ENCODE measurements around the gene UNC13D.

Gene UNC13D

DNA sequence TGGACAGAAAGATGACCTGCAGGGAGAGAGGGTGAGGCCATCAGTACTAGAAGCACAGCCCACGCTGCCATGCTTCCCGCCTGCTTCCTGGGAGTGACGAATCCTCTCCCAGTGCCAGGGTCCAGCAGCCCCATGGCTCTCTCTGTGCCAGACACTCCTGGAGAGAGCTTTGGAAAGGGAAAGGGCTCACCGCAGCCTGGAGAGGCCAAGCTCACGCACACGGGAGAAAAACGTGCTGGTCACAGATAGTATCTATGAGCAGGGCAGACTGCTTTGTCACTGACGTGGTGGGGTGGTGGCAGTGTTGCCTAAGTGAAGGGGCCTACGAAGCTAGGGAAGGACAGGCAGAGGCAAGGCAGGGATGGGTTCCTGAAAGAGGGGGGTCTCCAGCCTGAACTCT is 5.5 kb upstream of the UNC13D start:
- DNase-seq, result no peak

DNA sequence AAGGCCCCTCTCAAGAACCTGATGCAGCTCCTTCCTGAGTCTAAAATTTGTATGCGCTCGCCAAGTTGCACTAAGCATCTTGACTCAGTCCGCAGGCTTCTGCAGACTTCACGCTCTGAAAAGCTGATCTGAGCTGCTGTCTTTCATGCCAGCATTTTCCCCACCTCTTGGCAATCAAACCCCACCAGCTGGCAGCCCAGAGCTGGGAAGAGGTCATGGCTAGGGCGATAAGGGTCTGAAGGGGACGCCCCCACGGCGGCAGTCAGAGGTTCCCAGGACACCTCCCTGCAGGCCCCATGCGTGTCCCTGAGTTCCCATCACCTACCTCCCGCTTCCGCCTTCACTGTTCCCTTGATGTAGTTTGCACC is 5.1 kb upstream of the UNC13D start:
- DNase-seq, result no peak

DNA sequence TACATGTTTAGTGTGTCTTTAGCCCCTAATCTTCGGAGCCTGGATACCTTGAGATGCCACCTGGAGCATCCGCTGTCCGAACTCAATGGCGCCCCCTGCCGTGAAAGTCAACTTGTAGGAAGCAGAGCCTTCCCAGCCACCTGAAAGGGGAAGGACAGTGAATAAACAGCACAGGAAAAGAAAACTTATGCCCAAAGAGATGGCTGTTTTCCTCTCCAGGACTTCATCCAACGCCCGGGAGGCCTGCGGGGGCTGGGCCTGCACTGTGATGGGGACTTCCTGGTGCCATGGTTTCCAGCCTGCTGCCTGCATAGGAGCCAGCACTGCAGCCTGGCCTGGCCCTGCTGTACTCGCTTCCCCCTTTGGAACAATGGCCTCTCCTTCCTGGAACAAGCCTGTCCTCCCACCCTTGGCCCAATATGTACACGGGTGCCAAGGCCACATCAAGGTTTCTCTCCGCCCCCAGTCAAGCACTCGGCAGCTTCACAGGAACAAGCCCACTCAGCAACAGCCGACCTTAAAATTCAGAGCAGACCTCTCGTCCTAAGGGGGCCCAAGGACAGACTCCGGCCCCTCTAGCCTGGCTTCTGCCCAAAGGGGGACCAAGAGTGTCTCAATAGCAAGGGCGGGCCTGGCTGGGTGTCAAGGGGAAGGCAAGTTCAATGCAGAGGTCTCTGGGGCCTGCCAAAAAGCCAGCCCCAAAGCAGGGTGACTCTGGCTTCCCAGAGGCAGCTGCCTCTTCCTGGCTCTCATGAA is 4.5 kb upstream of the UNC13D start:
- DNase-seq, result no peak

DNA sequence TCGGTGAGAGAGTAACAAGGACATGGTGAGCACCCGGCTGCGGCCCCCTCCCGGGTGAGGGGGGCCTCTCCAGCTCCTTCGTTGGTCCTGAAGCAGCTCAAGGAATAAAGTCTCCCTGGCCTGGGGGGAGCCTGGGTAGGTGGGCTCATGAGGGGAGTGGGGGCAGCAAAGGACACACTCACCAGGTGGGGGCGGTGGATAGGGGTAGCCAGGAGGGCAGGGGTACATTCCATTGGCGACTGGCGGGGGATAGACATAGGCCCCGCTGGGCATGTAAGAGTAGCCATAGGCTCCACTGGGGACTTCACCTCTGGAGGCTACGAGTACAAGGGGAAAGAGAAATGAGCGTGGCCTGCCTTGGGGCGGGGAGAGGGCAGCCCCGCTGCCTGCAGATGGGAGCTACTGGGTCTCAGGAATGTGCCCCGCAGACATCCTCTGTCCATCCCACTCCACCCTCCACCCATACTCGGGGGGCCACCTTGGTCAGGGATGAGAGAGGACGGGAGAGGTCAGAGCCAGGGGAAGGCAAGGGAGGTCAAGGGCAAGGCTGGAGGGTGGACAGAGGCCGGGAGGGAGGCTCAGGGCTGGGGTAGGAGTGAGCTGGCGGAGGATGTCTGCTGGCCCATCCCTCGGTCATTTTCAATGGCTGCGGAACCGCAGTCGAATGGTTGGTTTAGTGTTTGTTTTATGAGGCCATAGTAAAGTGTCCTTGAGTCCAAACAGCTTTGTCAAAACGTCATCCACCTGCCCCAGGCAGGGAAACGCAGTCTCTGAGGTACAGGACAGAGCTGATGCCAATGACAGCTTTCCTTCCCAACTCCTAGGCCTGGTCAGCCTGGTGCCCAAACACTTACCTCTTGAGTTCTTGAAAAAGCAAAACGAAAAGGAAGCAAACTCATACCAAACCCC is 3.7 kb upstream of the UNC13D start:
- DNase-seq, result no peak

DNA sequence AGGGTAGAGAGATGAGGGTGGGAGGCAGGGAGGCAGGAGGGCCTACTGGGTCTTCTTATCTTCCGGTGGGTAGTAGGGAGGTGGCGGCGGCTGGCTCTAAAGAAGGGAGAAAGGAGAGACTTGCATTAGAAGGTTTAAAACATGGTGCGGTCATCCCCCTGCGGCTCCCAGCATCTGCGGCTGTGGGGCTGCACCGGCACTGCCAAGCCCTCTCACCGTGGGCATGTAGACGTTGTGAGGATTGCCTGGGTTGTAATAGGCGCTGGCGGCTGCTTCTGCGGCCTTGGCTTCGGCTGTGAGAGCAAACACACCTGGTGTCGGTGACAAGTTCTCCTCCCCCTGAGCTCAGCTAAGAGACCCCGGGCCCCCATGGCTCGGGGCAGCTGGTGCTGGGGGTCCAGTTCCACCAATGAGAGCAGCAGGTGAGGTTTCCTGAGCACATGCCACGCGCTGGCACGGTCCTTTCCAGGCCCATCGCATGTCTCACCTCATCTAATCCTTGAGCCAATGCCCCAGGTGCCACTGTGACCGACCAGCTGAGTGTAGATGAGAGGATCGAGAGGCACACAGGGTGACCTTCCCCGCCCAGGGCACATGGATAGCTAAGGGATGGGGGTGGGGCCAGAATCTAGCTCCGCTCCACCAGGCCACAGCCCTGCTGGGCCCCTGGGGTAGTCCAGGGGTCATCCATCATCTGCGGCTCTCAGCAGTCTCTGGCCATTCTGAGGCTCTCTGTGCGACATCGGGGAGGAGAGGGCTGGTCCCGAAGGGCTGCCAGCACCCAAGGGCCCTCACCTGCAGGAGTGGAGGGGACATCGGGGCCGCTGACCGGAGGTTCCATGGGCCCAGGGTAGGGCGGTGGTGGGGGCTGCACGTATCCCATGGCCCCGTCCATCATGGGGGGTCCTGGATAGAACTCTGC is 2.7 kb upstream of the UNC13D start:
- DNase-seq, result no peak

DNA sequence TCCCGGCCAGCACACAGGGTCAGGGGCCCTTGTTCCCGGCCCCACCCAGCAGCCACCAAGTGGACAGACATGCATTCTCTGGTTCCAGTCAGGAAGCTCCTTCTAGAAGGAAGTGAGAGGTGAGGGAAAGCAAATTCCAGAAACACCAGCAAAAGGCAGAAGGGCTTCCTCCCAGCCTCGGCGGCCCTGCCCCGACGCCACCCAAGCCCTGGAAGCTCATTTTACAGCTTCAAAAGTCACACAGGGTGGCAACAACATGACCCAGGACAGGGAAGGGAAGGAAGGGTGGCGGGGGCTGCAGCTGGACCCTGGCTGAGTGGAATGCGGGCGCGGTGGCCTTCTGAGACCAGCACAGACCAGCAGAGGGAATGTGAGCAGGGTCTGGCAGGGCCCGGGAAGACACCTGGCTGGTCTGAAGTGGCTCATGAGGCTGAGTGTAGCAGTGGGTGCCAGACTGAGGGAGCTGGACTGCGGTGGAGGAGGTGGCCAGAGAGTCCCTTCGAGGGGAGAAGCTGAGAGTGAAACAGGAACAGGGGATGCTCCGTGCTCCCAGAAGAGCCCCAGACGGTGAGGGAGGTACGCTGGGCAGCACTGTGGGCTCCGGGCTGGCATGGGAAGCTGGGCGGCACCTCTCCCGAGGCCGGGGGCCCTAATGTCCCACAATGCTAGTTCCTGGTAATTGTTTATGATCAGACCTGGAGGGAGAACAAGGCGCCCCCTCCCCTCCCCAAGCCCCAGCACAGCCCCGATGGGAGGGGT is 1.9 kb upstream of the UNC13D start:
- DNase-seq, result no peak

DNA sequence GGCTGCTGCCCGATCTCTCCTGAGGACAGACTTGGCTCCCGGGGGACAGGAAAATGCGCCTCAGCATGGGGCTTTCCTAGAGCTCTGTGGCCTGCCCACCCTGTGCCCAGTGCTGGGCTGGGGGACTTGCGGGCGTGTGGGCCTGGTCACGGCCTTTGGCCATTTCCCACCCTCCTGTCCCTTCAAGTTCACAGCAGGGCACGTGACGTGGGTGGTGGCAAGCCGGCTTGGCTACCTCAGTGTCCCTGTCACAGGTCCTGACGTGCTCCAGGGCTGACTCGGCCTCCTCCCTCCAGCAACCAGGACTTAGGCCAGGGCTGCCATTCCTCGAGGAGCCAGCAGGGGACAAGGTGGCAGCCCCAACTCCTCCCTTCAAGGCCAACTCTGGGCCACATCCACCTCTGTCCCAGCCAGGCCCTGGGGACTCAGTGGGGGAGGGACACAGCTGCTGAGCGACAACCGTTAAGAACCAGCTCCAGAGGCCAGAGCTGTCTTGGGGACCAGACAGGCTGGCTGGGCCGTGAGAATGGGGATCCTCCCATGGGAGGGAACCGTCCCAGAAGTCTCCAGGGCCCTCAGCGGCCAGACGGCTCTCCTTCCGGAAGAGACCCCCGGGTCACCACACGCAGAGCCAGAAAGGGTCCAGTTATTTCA is 981 bp upstream of the UNC13D start:
- no peak for DNase-seq

DNA sequence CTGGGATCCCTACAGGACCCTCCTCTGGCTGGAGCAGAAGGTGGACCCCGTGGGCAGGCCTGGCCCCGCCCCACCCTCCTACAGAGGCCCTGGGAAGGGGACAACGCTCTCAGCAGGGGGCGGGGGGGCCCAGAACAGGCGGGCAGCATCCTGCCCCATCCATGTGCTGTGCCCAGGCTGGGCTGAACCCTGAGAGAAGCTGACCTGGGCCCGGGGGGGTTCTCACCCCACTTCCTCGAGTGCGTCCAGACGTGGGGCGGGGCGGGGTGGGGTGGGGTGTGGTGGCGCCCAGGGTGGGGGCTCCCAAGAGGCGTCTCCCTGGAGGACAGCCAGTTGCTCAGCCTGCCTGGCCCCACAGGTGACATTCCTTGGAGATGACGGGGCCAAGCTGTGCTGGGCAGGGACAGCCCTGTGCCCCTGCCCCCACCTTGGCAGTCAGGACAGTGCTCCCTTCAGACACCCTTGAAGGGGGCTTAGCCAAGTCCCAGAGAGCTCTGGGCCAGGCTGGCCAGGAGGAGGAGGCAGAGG is 390 bp upstream of the UNC13D start:
- no peak for DNase-seq

DNA sequence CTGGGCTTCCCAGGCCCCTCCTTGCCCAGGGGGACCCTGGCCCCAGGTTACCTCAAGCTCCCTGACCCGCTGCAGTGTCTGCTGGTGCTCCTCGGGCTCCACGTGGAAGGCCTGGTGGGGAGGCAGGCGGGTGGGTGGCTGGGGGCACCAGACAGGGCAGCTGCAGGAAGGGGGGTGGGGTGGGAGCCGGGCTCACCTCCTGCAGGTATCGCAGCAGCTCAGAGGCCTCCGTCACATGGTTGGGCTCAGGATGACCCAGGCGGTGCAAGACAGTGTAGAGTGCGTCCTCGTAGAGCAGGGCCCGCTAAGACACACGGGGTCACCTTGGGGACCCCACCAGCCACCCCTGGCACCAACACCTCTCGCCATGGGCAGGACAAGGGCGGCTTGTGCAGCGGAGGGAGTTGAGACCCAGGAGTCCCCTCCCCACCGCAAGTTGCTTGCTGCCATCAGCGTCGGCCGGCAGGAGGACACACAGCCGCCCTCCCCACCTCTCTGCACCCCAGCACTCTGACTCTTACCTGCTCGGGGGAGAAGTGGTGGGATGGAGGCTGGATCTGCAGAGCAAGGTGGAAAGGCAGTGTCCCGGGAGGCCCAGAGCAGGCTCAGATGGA is 1.1 kb downstream of the UNC13D start:
- no peak for DNase-seq

DNA sequence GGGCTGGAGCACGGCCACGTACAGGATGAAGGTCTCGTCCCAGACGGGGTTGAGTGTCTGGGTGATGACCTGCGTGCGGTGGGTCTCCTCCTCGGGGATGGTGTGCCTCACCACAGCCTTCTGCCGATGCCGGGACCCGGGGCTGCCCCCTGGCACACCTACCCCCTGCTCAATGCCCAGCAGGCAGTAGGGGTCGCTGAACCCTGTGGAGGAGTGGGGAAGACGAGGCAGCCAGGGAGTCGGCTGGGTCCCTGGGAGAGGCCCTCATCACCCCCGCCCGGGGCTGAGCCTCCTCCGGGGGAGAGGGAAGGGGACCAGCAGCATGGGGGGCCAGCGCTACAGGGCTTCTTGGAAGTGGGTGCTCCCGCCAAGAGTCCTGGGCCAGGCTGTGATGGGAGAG is 1.8 kb downstream of the UNC13D start:
- DNase-seq, result no peak

DNA sequence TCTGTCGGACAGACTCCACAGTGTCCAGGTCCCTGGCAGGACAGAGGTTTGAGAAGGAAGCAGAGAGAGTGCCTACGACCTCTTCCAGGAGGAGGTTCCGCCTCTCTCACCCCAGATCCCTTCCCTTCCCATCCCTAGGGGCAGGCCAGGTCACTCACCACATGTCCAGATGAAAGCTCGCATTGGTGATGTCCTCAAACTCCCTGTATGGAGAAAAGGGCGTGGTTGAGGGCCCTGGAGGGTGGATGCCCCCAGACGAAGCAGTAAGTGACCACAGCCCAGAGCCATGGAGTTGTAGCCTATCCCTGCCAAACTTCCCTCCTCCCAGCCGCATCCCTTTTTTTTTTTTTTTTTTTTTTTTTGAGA is 3.4 kb downstream of the UNC13D start:
- no peak for DNase-seq

DNA sequence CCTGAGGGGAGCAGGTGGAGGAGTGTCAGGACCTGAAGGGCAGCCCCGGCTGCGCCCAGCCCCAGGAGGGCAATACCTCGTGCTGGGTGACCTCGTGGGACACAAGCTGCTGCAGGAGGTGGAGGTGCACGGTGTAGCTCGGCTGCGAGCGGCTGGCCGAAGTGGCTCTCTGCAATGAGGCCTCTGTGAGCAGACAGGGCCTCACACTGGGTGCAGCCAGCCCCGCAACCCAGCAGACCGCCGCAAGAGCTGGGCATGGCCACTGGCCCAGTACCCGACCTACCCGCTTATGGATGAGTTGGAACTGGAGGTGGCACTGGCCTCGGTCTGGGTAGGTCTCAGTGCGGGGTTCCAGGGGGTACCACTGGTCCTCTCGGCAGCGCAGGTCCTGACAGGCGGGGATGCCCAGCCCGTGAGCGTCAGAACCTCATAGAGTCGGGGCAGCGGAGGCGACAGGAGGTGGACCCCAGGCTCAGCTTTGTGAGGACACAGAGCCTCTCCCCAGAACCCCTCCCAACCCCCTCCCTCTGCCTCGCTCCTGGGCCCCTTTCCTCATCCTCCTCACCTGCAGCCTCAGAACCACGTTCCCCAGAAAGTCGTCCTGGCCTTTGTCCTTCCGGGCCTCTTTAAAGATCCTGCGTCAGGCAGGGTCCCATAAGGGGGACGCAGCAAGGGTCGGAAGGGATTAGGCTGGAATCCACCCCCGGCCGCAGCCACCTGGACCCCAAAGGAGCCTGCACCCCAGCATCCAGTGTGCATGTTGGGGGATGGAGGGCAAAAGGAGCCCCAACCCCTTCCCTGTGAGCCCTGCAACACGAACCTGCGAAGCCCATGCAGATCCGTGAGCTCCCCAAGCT is 4.0 kb downstream of the UNC13D start:
- no peak for DNase-seq

DNA sequence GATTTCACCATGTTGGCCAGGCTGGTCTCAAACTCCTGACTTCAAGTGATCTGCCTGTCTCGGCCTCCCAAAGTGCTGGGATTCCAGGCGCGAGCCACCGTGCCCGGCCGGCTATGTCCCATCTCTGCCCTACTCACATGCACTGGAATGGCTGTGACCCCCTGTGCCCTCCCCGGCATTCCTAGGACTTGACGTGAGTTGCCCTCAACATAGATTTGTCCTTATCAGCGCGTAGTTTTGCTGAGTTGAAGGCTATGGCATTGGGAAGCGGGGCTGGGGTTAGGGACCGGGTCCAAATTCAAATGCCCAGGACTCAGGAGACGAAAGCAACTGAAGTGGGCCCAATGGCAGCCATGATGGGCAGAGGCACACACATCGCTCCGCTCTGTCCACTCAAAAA is 5.8 kb downstream of the UNC13D start:
- no peak for DNase-seq

DNA sequence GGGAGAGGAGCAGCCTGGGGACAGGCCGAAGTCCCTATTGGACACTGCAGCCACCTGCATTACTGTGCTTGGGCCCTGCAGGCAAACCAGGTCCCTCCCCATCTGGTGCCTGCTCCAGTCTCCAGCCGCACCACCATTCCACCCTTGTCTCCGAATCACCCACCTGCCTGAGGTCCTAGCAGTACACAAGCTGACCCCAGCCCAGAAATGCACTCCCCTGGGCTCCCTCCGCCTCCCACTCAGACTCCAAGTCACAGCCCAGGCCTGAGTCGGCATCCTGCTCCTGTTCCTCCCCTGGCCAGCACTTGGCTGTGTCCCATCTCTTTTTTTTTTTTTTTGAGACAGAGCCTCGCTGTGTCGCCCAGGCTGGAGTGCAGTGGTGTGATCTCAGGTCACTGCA is 6.3 kb downstream of the UNC13D start:
- no peak for DNase-seq

DNA sequence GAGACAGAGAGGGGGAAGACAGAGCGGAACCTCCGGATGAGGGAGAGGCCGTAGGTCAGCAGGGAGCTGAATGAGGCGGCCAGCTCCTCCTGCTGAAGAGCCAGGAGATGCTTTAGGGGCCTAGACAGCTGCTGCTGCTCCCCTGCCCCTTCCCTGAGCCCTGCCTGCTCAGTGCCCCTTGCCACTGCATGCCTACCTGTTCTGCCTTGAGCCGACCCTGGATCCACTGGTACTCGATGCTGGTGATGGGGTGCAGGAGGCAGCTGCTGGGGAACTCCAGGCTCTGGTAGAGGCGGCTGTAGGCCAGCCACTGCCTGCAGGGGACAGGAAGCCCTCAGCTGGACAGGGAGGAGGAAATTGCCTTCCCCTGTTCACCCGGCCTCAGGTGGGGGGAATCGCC is 7.6 kb downstream of the UNC13D start:
- DNase-seq, result no peak

DNA sequence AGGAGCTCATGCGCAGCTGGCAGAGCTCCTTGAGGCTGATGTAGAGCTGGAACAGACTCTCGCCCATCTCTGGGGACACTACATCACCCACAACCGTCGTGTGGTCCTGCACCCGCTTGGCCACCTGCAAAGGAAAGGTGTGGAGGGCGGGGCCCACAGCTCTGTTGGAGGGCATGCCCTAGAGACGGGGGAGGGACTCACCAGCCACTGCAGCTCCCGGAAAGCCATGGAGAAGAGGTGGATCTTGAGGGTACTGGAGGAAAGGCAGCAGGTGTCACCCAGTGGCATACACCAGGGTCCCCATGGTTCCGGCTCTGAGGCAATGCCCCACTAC is 8.6 kb downstream of the UNC13D start:
- DNase-seq, result no peak

DNA sequence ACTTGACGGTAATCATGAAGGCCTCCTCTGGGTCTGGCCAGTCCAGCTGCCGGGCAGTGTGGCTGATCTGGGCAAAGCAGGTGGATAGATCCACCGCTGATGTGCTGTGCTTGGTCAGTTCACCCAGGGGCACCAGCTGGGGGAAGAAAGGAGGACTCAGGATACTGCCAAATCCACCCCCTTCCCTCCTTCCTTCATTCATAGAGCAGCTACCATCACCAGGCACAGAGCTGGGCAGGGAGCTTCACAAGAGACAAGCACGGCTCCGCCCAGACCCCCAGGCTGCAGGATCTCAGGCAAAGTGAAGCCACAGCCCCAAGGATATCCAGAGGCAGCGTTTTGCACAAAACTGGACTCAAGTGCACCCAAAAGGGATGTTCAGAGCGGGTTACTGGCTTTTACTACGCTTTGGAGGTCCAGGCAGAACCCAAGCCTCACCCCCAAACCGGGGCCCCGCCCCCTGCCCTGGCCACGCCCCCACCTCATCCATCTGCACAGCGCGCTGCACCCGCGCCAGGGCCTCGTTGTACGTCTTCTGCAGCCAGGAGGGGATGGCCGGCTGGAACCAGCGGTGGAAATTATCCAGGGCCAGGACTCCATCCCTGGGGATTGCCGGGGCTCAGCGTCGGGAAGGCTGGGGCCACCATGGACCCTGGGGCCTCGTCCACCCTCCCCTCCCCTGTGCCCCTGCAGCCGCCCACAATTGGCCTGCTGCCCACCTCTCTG is 9.1 kb downstream of the UNC13D start:
- no peak for DNase-seq

DNA sequence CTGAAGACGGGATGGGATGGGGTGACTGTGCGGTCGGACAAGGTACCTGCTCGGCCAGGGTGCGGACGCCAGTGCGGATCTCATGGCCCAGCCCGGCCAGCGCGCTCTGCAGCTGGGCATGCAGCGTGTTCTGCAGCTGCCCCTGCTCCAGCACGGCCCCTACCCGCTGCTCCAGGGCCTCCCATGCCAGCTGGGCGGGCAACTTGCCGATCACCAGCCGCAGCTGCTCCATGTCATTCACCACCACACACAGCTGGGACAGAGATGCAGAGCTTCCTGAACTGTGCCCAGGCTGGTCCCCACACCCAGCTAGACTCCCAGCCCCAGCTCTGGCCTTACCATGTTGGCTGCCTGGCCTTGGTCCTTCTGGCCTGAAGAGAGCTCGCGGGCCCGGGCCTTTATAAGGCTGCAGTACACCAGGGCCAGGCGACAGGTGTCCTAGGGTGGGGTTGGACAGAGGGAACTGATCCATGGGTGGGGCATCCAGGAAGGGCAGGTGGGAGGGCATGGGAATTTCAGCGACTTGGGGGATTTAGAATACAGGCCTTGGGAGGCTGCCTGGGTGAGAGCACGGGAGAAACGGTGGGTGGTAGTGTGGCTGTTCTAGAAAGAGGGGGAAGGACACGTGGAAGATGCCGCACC is 9.8 kb downstream of the UNC13D start:
- no peak for DNase-seq
